DND-41 (cell line): ENCODE results near the gene DGKZ.

Experiments used
- CTCF ChIP-seq: IDR thresholded peaks from 2 replicates; pipeline ENCODE4 v1.5.1; 2012; ENCODE audit warnings: borderline replicate concordance, low read length, moderate library complexity, mild to moderate bottlenecking; ENCODE audit not compliant: poor library complexity, severe bottlenecking; ENCODE audit errors: extremely low read depth
- EZH2 ChIP-seq: IDR thresholded peaks from 3 replicates; pipeline ENCODE4 v1.6.1; 2012; ENCODE audit warnings: borderline replicate concordance, low read depth, mild to moderate bottlenecking, moderate library complexity, low read length, inconsistent platforms; ENCODE audit not compliant: severe bottlenecking

- TF ChIP-seq CTCF, result no peak
- TF ChIP-seq EZH2, result no peak
These were observed 6.4 kb downstream of the DGKZ start for GRCh38 chr11:46353698-46354097.
